GM12875 (cell line): ENCODE data around the gene MED9.

Source experiments
- H3K4me3 ChIP-seq: one replicate; pipeline ENCODE4 v1.5.1; 2011; ENCODE audit warnings: low read depth, low read length, control low read depth
- CTCF ChIP-seq: IDR thresholded peaks from 2 replicates; pipeline ENCODE4 v1.5.1; 2011; ENCODE audit warnings: low read depth, mild to moderate bottlenecking, control low read depth, inconsistent platforms, low read length, moderate library complexity, borderline replicate concordance; ENCODE audit not compliant: insufficient read depth

MED9 gene

DNA sequence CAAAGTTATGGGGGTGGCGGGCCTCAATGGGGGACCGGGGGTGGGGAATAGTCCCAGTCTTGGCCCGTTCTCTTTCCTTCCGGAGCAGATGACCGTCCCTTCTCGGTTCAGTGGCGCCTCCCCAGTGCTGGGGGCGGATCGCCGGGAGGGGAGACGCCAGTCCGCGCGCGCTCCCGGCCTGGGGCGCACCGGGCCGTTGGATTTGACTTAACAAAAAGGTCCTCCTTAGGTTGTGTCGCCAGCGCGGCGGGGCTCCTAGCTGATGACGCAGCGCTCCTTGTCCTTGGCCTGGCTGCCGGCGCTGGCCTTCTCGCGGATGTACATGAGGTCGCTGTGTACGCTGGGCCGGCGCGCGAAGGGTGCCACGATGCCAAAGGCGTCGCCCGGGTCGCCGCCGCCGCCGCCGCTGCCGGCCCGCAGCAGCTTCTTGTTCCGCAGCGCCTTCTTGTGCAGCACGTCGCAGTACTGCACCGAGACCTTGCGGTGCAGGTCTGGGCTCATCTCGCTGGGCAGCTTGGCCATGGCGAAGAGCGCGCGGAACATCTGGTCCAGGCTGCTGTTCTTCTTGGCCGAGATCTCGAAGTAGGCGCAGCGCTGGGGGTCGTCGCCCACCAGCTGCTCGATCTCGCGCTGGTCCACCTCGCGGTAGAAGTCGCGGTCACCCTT lies 18.2 kb downstream of the MED9 start:
- TF ChIP-seq CTCF, result no peak
- H3K4me3 ChIP-seq, result no peak overlapping the region

GRCh38 chr17:17495536-17496188 lies 18.9 kb downstream of the MED9 start:
- peak overlapping the region; percentile 17 for H3K4me3 ChIP-seq
- TF ChIP-seq CTCF, result no peak

GRCh38 chr17:17496189-17497064 lies 19.6 kb downstream of the MED9 start, which contains the start of gene RASD1:
Gene RASD1 (minus strand): TSS chr17:17496395. CDS start chr17:17496181, 214 bp downstream.
- H3K4me3 ChIP-seq, result peak within 1 kb of the TSS; percentile 35
- peak; percentile 93 for TF ChIP-seq CTCF

GRCh38 chr17:17497065-17497844 lies 20.5 kb downstream of the MED9 start:
- no peak overlapping the region for H3K4me3 ChIP-seq
- no peak for TF ChIP-seq CTCF

GRCh38 chr17:17497845-17498520 lies 21.2 kb downstream of the MED9 start:
- TF ChIP-seq CTCF, result no peak
- no peak overlapping the region for H3K4me3 ChIP-seq

- no peak for TF ChIP-seq CTCF
- H3K4me3 ChIP-seq, result no peak overlapping the region
Observed at GRCh38 chr17:17498606-17499301, 22.0 kb downstream of the MED9 start.
